ENCODE data around the gene KIFAP3. TPM values are rescaled to one million over a fixed set of nuclear protein-coding genes. Genes with fewer than 3 reads are reported as not detected.
"Not testable (repeated sequence)": the region's sequence is repeated elsewhere in the genome, so short reads cannot be mapped to it uniquely, and the experiment has no call there.

KIFAP3 gene
- total RNA-seq, 6 donors from 2014 or later = 10.3 to 47.7 (median 23.9) TPM

DNA sequence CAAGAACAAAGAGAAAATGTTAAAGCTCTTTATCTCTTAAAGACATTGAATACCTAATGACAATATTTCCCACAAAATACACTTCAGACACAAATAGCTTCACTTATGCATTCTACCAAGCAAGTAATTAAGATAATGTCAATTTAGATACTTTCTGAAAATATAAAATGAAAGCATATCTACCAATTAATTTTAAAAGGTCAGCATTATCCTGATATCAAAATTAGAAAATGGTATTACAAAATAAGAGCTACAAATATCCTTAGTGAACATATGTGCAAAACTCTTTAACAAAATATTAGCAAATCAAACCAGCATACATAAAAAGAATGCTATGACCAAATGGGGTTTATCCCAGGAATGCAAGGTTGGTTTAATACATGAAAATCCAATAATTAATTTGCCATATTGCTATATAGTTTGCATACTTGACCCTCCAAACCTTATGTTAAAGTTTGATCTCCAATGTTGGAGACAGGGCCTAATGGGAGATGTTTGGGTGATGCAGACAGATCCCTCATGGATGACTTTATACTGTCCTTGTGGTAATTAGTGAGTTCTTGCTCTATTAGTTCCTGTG is 4.2 kb upstream of the KIFAP3 start:
- Histone ChIP-seq H3K36me3 (no peaks in the 10 kb centered on the region), H3K27me3 (no peaks in the 10 kb centered on the region), H3K9me3 (peaks cover 0 to 7% (median 5%) of the 10 kb centered on the region in 4 donors), H3K27ac (no peak overlapping the region), H3K4me3 (no peak overlapping the region), H3K4me1 (peaks cover 2 to 10% (median 6%) of the 10 kb centered on the region in 4 donors)
- TF ChIP-seq, protein P1, sequence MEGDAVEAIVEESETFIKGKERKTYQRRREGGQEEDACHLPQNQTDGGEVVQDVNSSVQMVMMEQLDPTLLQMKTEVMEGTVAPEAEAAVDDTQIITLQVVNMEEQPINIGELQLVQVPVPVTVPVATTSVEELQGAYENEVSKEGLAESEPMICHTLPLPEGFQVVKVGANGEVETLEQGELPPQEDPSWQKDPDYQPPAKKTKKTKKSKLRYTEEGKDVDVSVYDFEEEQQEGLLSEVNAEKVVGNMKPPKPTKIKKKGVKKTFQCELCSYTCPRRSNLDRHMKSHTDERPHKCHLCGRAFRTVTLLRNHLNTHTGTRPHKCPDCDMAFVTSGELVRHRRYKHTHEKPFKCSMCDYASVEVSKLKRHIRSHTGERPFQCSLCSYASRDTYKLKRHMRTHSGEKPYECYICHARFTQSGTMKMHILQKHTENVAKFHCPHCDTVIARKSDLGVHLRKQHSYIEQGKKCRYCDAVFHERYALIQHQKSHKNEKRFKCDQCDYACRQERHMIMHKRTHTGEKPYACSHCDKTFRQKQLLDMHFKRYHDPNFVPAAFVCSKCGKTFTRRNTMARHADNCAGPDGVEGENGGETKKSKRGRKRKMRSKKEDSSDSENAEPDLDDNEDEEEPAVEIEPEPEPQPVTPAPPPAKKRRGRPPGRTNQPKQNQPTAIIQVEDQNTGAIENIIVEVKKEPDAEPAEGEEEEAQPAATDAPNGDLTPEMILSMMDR (IDR thresholded peaks at IDR 0.05) = no peak
- TF ChIP-seq EP300 (IDR thresholded peaks at IDR 0.05) (no peak), POLR2AphosphoS5 (IDR thresholded peaks at IDR 0.05) (no peak), POLR2A (IDR thresholded peaks at IDR 0.05) (no peak)
- no peak for ATAC-seq (ENCODE audit: low FRiP score in 2 of 2)
- DNase-seq = no peak

DNA sequence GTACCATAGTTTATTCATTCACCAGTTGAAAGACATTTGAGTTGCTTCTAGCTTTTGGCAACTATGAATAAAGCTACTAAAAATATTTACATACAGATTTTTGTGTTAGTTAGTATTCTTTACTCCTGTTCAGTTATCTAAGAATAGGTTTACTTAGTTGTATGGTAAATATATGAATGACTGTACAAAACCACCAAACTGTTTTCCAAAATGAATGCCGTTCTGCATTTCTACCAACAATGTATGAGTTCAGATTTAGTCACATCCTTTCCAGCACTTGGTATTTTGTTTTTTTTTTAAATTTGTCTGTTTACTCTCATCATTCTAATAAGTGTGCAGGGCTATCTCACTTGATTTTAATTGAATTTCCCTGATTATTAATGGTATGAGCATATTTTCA is 3.4 kb upstream of the KIFAP3 start:
- no peak for DNase-seq
- Histone ChIP-seq H3K27me3 (no peaks in the 10 kb centered on the region), H3K9me3 (peaks cover 0 to 7% (median 5%) of the 10 kb centered on the region in 4 donors), H3K4me1 (peaks cover 7 to 17% (median 13%) of the 10 kb centered on the region in 4 donors), H3K4me3 (no peak overlapping the region), H3K27ac (no peak overlapping the region), H3K36me3 (no peaks in the 10 kb centered on the region)
- TF ChIP-seq EP300 (IDR thresholded peaks at IDR 0.05) (no peak), POLR2AphosphoS5 (IDR thresholded peaks at IDR 0.05) (no peak), POLR2A (IDR thresholded peaks at IDR 0.05) (no peak)
- TF ChIP-seq, protein P1 (IDR thresholded peaks at IDR 0.05) = no peak
- 88 to 97% methylated on average over 1 of the region's 1 CpG for WGBS, 2 donors
- ATAC-seq (ENCODE audit: low FRiP score in 2 of 2) = no peak

DNA sequence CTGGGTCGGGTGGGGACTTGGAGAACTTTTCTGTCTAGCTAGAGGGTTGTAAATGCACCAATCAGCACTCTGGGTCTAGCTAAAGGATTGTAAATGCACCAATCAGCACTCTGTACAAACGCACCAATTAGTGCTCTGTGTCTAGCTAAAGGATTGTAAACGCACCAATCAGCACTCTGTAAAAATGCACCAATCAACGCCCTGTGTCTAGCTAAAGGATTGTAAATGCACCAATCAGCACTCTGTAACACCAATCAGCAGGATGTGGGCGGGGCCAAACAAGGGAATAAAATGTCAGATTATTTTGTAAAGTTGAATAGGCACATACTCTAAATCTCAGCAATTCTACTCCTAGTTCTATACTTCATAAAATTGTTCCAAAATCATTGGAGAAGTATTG is 2.5 kb upstream of the KIFAP3 start:
- not testable (repeated sequence) for H3K27me3 ChIP-seq; H3K36me3 ChIP-seq; DNase-seq; H3K4me3 ChIP-seq; H3K27ac ChIP-seq; H3K9me3 ChIP-seq; ATAC-seq (ENCODE audit: low FRiP score in 2 of 2)
- H3K4me1 ChIP-seq = peaks cover 7 to 20% (median 14%) of the 10 kb centered on the region in 4 donors
- whole genome bisulfite sequencing, 2 donors = 84 to 85% methylated on average over 5 of the region's 5 CpGs

DNA sequence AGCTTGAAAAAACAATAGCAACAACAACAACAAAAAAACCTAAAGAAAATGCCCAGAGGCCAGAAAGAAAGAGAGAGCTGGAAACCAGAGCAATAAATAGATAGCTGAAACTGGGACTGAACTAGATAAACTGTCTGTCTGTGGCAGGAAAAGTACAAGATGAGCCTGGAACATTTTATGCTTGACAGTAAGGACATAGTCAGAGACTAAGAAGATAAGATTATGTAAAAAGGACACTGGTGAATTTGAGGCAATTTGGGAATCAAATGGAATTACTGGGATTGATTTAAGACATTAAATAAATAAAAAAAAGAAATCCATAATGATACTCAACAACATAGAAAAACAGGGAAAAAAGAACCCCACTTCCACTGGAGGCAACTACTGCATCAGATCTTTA is 1.7 kb upstream of the KIFAP3 start:
- Histone ChIP-seq H3K27ac (no peak overlapping the region), H3K9me3 (peaks cover 0 to 7% (median 5%) of the 10 kb centered on the region in 4 donors), H3K27me3 (no peaks in the 10 kb centered on the region), H3K36me3 (no peaks in the 10 kb centered on the region), H3K4me3 (no peak overlapping the region), H3K4me1 (peaks cover 7 to 20% (median 14%) of the 10 kb centered on the region in 4 donors)
- no peak for DNase-seq
- no peak for ATAC-seq (ENCODE audit: low FRiP score in 2 of 2)
- TF ChIP-seq EP300 (IDR thresholded peaks at IDR 0.05) (no peak), POLR2A (IDR thresholded peaks at IDR 0.05) (no peak), POLR2AphosphoS5 (IDR thresholded peaks at IDR 0.05) (no peak)
- TF ChIP-seq, protein P1 (IDR thresholded peaks at IDR 0.05) = no peak

DNA sequence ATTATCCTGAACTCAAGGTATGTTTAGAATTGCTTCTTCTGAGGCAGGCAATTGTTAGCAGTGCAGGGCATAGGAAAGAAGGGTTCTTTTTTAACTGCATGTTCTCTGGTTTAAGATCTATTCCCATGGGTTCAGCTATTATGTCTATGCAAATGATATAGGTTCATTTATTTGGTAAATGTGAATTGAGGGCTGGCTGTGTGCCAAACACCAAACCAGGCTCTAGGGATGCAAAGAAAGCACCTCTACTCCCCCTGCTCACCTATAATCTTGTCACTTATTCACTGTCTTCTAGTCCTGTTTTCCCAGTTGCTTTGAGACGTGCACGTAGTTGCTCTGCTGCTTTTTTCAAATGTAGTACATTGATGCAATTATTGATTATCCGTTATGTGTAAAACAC is 691 bp upstream of the KIFAP3 start:
- Histone ChIP-seq H3K27me3 (no peaks in the 10 kb centered on the region), H3K36me3 (no peaks in the 10 kb centered on the region), H3K4me1 (peaks cover 7 to 20% (median 14%) of the 10 kb centered on the region in 4 donors), H3K9me3 (peaks cover 0 to 7% (median 5%) of the 10 kb centered on the region in 4 donors), H3K4me3 (peak overlapping the region in 3 of 4 donors; percentile 74 to 81 (median 79)), H3K27ac (peak overlapping the region; percentile 60 to 85 (median 81))
- no peak for ATAC-seq (ENCODE audit: low FRiP score in 2 of 2)
- no peak for TF ChIP-seq EP300 (IDR thresholded peaks at IDR 0.05)
- no peak for TF ChIP-seq POLR2A (IDR thresholded peaks at IDR 0.05)
- TF ChIP-seq, protein P1 (IDR thresholded peaks at IDR 0.05) = no peak
- no peak for TF ChIP-seq POLR2AphosphoS5 (IDR thresholded peaks at IDR 0.05)
- no peak for DNase-seq
- WGBS, 2 donors = 84 to 90% methylated on average over 3 of the region's 3 CpGs

Measured in upper lobe of left lung (tissue), 6 donors.